GM12801 (cell line): ENCODE results near the gene ZBTB20.

ENCODE experiments used
- CTCF ChIP-seq: IDR thresholded peaks from one replicate; pipeline ENCODE4 v1.5.1; 2011; ENCODE audit warnings: control low read depth; ENCODE audit not compliant: insufficient read length; ENCODE audit errors: extremely low read depth

ZBTB20 gene

GRCh38 chr3:115154611-115155010, 7.5 kb upstream of the ZBTB20 start:
- TF ChIP-seq CTCF: no peak

GRCh38 chr3:115151921-115152320, 4.8 kb upstream of the ZBTB20 start:
- no peak for TF ChIP-seq CTCF

- TF ChIP-seq CTCF: no peak
These were observed 1.2 kb upstream of the ZBTB20 start for GRCh38 chr3:115148142-115148790.

GRCh38 chr3:115147329-115148141, 447 bp upstream of the ZBTB20 start:
- no peak for TF ChIP-seq CTCF

GRCh38 chr3:115146032-115146417, 1.1 kb downstream of the ZBTB20 start:
- TF ChIP-seq CTCF: no peak

GRCh38 chr3:115141033-115141757, 5.9 kb downstream of the ZBTB20 start:
- no peak for TF ChIP-seq CTCF

- no peak for TF ChIP-seq CTCF
These were observed 8.0 kb downstream of the ZBTB20 start for GRCh38 chr3:115139072-115139471.
